GM12865 (cell line): ENCODE data around the gene CA10.

Experiments
- DNase-seq: peaks from one replicate; pipeline ENCODE4 v3.0.0; 2010; ENCODE audit warnings: low read depth
- H3K4me3 ChIP-seq: 2 replicates; pipeline ENCODE4 v1.5.1; 2011; ENCODE audit warnings: mild to moderate bottlenecking, low read depth, low read length, control low read depth
- CTCF ChIP-seq: IDR thresholded peaks from 2 replicates; pipeline ENCODE4 v1.5.1; 2011; ENCODE audit warnings: low read length, control low read depth, low read depth, inconsistent platforms; ENCODE audit not compliant: insufficient read depth; ENCODE audit errors: missing control alignments

The CA10 gene

GRCh38 chr17:52049496-52049895 lies 109.0 kb downstream of the CA10 start:
- no peak for DNase-seq
- no peak for TF ChIP-seq CTCF
- no peak overlapping the region for H3K4me3 ChIP-seq

GRCh38 chr17:52049051-52049450 lies 109.5 kb downstream of the CA10 start:
- H3K4me3 ChIP-seq = no peak overlapping the region
- no peak for DNase-seq
- TF ChIP-seq CTCF = no peak

GRCh38 chr17:52048137-52048898 lies 110.2 kb downstream of the CA10 start:
- H3K4me3 ChIP-seq = no peak overlapping the region
- DNase-seq = no peak
- TF ChIP-seq CTCF = no peak

- TF ChIP-seq CTCF = no peak
- no peak overlapping the region for H3K4me3 ChIP-seq
- DNase-seq = no peak
Observed at GRCh38 chr17:52047086-52047485, 111.4 kb downstream of the CA10 start.

- no peak for TF ChIP-seq CTCF
- no peak for DNase-seq
- no peak overlapping the region for H3K4me3 ChIP-seq
Observed at GRCh38 chr17:52041123-52041617, 117.3 kb downstream of the CA10 start.

GRCh38 chr17:52036416-52036815 lies 122.1 kb downstream of the CA10 start:
- H3K4me3 ChIP-seq = no peak overlapping the region
- no peak for TF ChIP-seq CTCF
- no peak for DNase-seq
